OCI-LY7 (cell line): ENCODE measurements around the gene EYA2.

Experiments used
- CTCF ChIP-seq: fragments of 200-600 bp; sonication (generic); conservative IDR thresholded peaks from 2 replicates; pipeline ENCODE4 v1.5.1; 2014; ENCODE audit warnings: mild to moderate bottlenecking, antibody characterized with exemption, low read length, moderate library complexity, mixed read lengths
- EZH2phosphoT487 ChIP-seq: fragments of 200-600 bp; sonication (generic); IDR thresholded peaks from 2 replicates; pipeline ENCODE4 v1.6.1; 2018; ENCODE audit warnings: low read depth, borderline replicate concordance, mild to moderate bottlenecking, mixed run types, antibody characterized with exemption, low read length, moderate library complexity, mixed read lengths

GRCh38 chr20:47106786-47107185 lies 212.1 kb downstream of the EYA2 start:
- TF ChIP-seq CTCF (no peak), EZH2phosphoT487 (no peak)
